B cell (primary cell): Measurements from ENCODE around the gene TATDN2. TPM values are rescaled to one million over a fixed set of nuclear protein-coding genes. Genes with fewer than 3 reads are reported as not detected.

Source experiments
- ATAC-seq: fragments of 200-7000 bp; cut with Tn5 transposase; one replicate; pipeline ENCODE4 v1.10.0; 2021; ENCODE audit warnings: low read depth, mild to moderate bottlenecking, moderate number of reproducible peaks, moderate library complexity
- CTCF ChIA-PET: fragments of 350-600 bp; sonication (Branson Sonifier 250); formaldehyde crosslinking; loops from one replicate; lab custom pipeline; 2021; ENCODE audit warnings: antibody characterized with exemption, inconsistent platforms; lab: Charles Lee
- POLR2A ChIA-PET: fragments of 350-600 bp; sonication (Branson Sonifier 250); formaldehyde crosslinking; loops from one replicate; lab custom pipeline; 2021; ENCODE audit warnings: antibody characterized with exemption; lab: Charles Lee
- DNase-seq: peaks from one replicate; pipeline ENCODE4 v3.0.0; 2013
- H2AFZ ChIP-seq: 2 replicates; pipeline ENCODE4 v1.6.1; 2012; ENCODE audit warnings: mild to moderate bottlenecking, low read depth, low read length; ENCODE audit not compliant: insufficient read depth, poor library complexity, severe bottlenecking
- H3K27ac ChIP-seq, 2 donors: 1 replicate in 1 of 2; 2 replicates in 1 of 2; pipeline ENCODE4 v1.5.1; 2012 to 2013; ENCODE audit warnings: low read length in 2 of 2, mild to moderate bottlenecking in 2 of 2, moderate library complexity in 1 of 2
- H3K27me3 ChIP-seq, 4 experiments: fragments of 200-600 bp in 1 of 4; sonication (generic) in 1 of 4; replicated peaks in 1 of 4; 1 replicate in 2 of 4; 2 replicates in 2 of 4; pipeline versions ENCODE4 v1.6.1 to v1.7.0; 2013 to 2016; ENCODE audit warnings: low read length in 3 of 4, mild to moderate bottlenecking in 2 of 4, mixed read lengths in 1 of 4, moderate library complexity in 1 of 4; ENCODE audit not compliant: insufficient read depth in 4 of 4, control insufficient read depth in 3 of 4; ENCODE audit errors: control extremely low read depth in 1 of 4
- H3K36me3 ChIP-seq, 2 experiments: replicated peaks in 1 of 2; 1 replicate in 1 of 2; 2 replicates in 1 of 2; pipeline versions ENCODE4 v1.6.1 to v1.7.1; 2013; ENCODE audit warnings: low read length in 1 of 2; ENCODE audit not compliant: insufficient read depth in 2 of 2, control insufficient read depth in 1 of 2; ENCODE audit errors: control extremely low read depth in 1 of 2, extremely low read depth in 1 of 2
- H3K4me1 ChIP-seq, 2 donors: fragments of 200-600 bp in 1 of 2; sonication (generic) in 1 of 2; 1 replicate in 1 of 2; 2 replicates in 1 of 2; pipeline versions ENCODE4 v1.5.1 to v1.6.1; 2013 to 2017; ENCODE audit warnings: low read length in 2 of 2; ENCODE audit not compliant: control insufficient read depth in 2 of 2, insufficient read depth in 2 of 2
- H3K4me2 ChIP-seq: replicated peaks from 2 replicates; pipeline ENCODE3; 2012; ENCODE audit warnings: mild to moderate bottlenecking, low read depth, low read length; ENCODE audit not compliant: poor library complexity, severe bottlenecking
- H3K4me3 ChIP-seq, 5 experiments: fragments of 200-600 bp in 1 of 5; sonication (generic) in 1 of 5; 1 replicate in 3 of 5; 2 replicates in 2 of 5; pipeline versions ENCODE4 v1.5.1 to v1.7.0; 2011 to 2016; ENCODE audit warnings: low read length in 4 of 5, mild to moderate bottlenecking in 4 of 5, low read depth in 2 of 5, control low read depth in 1 of 5, moderate library complexity in 1 of 5; ENCODE audit not compliant: insufficient read depth in 1 of 5; ENCODE audit errors: control extremely low read depth in 1 of 5, extremely low read depth in 1 of 5
- H3K79me2 ChIP-seq: fragments of 200-600 bp; sonication (generic); one replicate; pipeline ENCODE4 v1.6.0; 2016; ENCODE audit warnings: low read length; ENCODE audit not compliant: control insufficient read depth, insufficient read depth
- H3K9ac ChIP-seq: fragments of 200-600 bp; sonication (generic); 2 replicates; pipeline ENCODE4 v1.6.1; 2017; ENCODE audit warnings: mild to moderate bottlenecking, low read length, moderate library complexity
- H3K9me3 ChIP-seq, 3 donors: one replicate each; pipeline versions ENCODE4 v1.6.1 to v1.7.1; 2013; ENCODE audit warnings: low read length in 2 of 3; ENCODE audit not compliant: control insufficient read depth in 2 of 3, insufficient read depth in 1 of 3; ENCODE audit errors: control extremely low read depth in 1 of 3
- H4K20me1 ChIP-seq: 2 replicates; pipeline ENCODE4 v1.6.0; 2012; ENCODE audit warnings: mild to moderate bottlenecking, low read length; ENCODE audit not compliant: insufficient read depth, control insufficient read depth, poor library complexity, severe bottlenecking
- H3K27ac Mint-ChIP-seq: one replicate; pipeline ENCODE4 v1.8.0; 2021; ENCODE audit warnings: mixed read lengths
- H3K27me3 Mint-ChIP-seq: one replicate; pipeline ENCODE4 v1.8.0; 2021; ENCODE audit warnings: mixed read lengths
- H3K4me1 Mint-ChIP-seq: one replicate; pipeline ENCODE4 v1.8.0; 2021; ENCODE audit warnings: mixed read lengths
- H3K4me3 Mint-ChIP-seq: one replicate; pipeline ENCODE4 v1.8.0; 2021; ENCODE audit warnings: mixed read lengths
- H3K9me3 Mint-ChIP-seq: one replicate; pipeline ENCODE4 v1.8.0; 2022; ENCODE audit warnings: mixed read lengths; ENCODE audit not compliant: insufficient read depth
- EZH2 ChIP-seq: IDR thresholded peaks from 2 replicates; pipeline ENCODE4 v1.6.1; 2012; ENCODE audit warnings: borderline replicate concordance, low read depth, mild to moderate bottlenecking, moderate library complexity, low read length; ENCODE audit not compliant: insufficient read depth, poor library complexity, severe bottlenecking
- WGBS: methylation state at CpG from one replicate; pipeline ENCODE4 v1.1.5; 2013; ENCODE audit warnings: missing lambda C conversion rate; ENCODE audit not compliant: insufficient coverage; 5-methylcytosine and 5-hydroxymethylcytosine counted together
- intact Hi-C: fragments of 100-400 bp; cut with micrococcal nuclease; formaldehyde crosslinking; loops from one replicate; pipeline ENCODE4 v1.10.0; 2022
- polyA plus RNA-seq: library from polyadenylated mRNA; depleted of rRNA; stranded (reverse); fragments of >200 nt; gene quantifications from 2 replicates; pipeline ENCODE4 v1.2.3, GENCODE V29; 2012
- total RNA-seq, 2 donors: library from RNA; stranded (reverse); fragments of 120-200 nt in 1 of 2; gene quantifications; 1 replicate in 1 of 2; 2 replicates in 1 of 2; pipeline versions ENCODE4 v1.2.3 to v1.2.4, GENCODE V29; 2013 to 2022
- TF ChIP-seq, protein P1 (sequence below): fragments of 200-600 bp; IDR thresholded peaks from one replicate; pipeline ENCODE4 v1.8.0; 2022; ENCODE audit warnings: antibody characterized with exemption, mild to moderate bottlenecking

TATDN2 gene
- total and polyA plus RNA-seq, 2 donors (not counting 1 experiment from before 2014, with no cell fraction given), result 24.7 to 62.9 TPM

DNA sequence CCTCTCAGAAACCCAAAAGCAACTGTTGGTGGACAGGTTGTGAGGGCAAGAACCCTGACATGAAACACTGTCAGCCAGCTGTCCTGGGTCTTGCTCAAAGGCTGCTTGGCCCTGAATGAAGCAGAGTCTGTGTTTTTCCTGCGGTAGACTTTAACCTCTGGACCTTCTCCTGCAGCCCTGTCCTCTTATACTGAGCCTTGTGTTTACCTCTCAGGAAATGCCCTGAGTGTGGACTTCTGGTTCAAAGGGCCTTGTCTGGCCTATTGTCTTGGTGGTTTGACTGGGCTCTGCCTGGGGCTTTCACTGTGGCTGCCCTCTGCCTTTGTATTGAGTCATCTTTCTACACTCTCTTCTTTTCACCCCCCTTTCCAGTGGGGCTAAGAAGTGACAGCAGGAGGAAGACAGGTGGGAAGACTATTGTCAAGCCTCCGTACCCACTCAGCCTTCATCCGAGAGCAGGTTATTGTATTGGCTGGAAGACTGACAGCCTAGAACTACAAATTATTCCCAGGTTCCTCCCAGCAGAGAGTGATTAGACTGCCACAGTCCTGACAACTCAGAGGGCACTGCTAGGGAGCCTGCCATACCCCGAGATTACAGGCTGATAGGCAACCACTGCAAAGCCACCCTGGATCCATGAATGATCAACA is 69.2 kb downstream of the TATDN2 start:
- Histone ChIP-seq H2AFZ (no peak overlapping the region), H3K4me1 (peaks cover 11 to 21% of the 10 kb centered on the region in 2 donors), H3K27me3 (no peaks in the 10 kb centered on the region), H3K4me2 (no peak overlapping the region), H3K36me3 (peaks cover 3 to 55% of the 10 kb centered on the region in 2 experiments), H3K27ac (no peak overlapping the region), H3K4me3 (no peak overlapping the region), H3K9ac (no peak overlapping the region), H3K9me3 (no peaks in the 10 kb centered on the region), H3K79me2 (peaks cover 27% of the 10 kb centered on the region), H4K20me1 (peaks cover 8% of the 10 kb centered on the region)
- Mint-ChIP-seq H3K27me3 (no peaks in the 10 kb centered on the region), H3K27ac (peak overlapping the region; percentile 37), H3K4me3 (no peak overlapping the region), H3K9me3 (no peaks in the 10 kb centered on the region), H3K4me1 (peaks cover 28% of the 10 kb centered on the region)
- WGBS, result 100% methylated on average over 2 of the region's 4 CpGs
- intact Hi-C loops, result no loop called here
- CTCF ChIA-PET, result no interaction called here
- POLR2A ChIA-PET, result no interaction called here
- DNase-seq (no peak), ATAC-seq (no peak)
- TF ChIP-seq EZH2, result no peak
- TF ChIP-seq, protein P1, sequence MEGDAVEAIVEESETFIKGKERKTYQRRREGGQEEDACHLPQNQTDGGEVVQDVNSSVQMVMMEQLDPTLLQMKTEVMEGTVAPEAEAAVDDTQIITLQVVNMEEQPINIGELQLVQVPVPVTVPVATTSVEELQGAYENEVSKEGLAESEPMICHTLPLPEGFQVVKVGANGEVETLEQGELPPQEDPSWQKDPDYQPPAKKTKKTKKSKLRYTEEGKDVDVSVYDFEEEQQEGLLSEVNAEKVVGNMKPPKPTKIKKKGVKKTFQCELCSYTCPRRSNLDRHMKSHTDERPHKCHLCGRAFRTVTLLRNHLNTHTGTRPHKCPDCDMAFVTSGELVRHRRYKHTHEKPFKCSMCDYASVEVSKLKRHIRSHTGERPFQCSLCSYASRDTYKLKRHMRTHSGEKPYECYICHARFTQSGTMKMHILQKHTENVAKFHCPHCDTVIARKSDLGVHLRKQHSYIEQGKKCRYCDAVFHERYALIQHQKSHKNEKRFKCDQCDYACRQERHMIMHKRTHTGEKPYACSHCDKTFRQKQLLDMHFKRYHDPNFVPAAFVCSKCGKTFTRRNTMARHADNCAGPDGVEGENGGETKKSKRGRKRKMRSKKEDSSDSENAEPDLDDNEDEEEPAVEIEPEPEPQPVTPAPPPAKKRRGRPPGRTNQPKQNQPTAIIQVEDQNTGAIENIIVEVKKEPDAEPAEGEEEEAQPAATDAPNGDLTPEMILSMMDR, result no peak

DNA sequence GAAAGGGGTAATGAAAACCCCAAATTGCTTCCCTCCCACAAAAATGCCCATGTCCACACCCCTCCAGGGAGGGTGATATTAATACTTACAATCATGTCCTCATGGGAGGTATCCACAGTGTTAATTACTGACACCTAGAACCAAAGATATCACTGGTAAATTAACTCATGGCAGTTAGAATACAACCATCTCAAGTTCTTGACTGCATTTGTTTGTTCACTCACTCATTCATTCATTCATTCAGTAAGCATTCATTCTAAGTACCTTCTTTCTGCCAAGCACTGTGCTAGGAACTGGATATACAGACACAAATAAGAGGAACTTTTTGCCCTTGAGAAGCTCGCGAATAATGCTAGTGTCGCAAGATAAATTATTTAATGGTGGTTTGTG is 69.7 kb downstream of the TATDN2 start:
- Histone ChIP-seq H4K20me1 (peaks cover 8% of the 10 kb centered on the region), H3K27me3 (no peaks in the 10 kb centered on the region), H3K4me2 (no peak overlapping the region), H2AFZ (no peak overlapping the region), H3K79me2 (peaks cover 27% of the 10 kb centered on the region), H3K36me3 (peaks cover 3 to 50% of the 10 kb centered on the region in 2 experiments), H3K4me3 (no peak overlapping the region), H3K9ac (no peak overlapping the region), H3K9me3 (no peaks in the 10 kb centered on the region), H3K4me1 (peaks cover 11 to 21% of the 10 kb centered on the region in 2 donors), H3K27ac (no peak overlapping the region)
- intact Hi-C loops, result no loop called here
- no peaks in the 10 kb centered on the region for H3K27me3 Mint-ChIP-seq
- peaks cover 28% of the 10 kb centered on the region for H3K4me1 Mint-ChIP-seq
- no peaks in the 10 kb centered on the region for H3K9me3 Mint-ChIP-seq
- DNase-seq (no peak), ATAC-seq (no peak)
- CTCF ChIA-PET, result no interaction called here
- TF ChIP-seq, protein P1, result no peak
- TF ChIP-seq EZH2, result no peak
- WGBS, result 100% methylated on average over 3 of the region's 3 CpGs
- peak overlapping the region; percentile 29 for H3K4me3 Mint-ChIP-seq
- POLR2A ChIA-PET, result no interaction called here
- H3K27ac Mint-ChIP-seq, result peak overlapping the region; percentile 15
